ENCODE measurements around the gene COL10A1.
"Not testable (repeated sequence)": the region's sequence is repeated elsewhere in the genome, so short reads cannot be mapped to it uniquely, and the experiment has no call there.

COL10A1 gene

GRCh38 chr6:116120430-116120829 is 5.5 kb downstream of the COL10A1 start:
- no peak for DNase-seq (ENCODE audit: low read depth)

- DNase-seq (ENCODE audit: low read depth) = no peak
These were observed 7.3 kb downstream of the COL10A1 start for GRCh38 chr6:116118608-116119007.

- DNase-seq (ENCODE audit: low read depth) = no peak
These were observed 10.2 kb downstream of the COL10A1 start for GRCh38 chr6:116115781-116116180.

GRCh38 chr6:116113386-116113785 is 12.5 kb downstream of the COL10A1 start:
- DNase-seq (ENCODE audit: low read depth) = no peak

GRCh38 chr6:116111552-116112528 is 14.1 kb downstream of the COL10A1 start:
- no peak for DNase-seq (ENCODE audit: low read depth)

GRCh38 chr6:116108836-116109235 is 17.1 kb downstream of the COL10A1 start:
- no peak for DNase-seq (ENCODE audit: low read depth)

GRCh38 chr6:116106146-116106545 is 19.8 kb downstream of the COL10A1 start:
- DNase-seq (ENCODE audit: low read depth) = no peak

- no peak for DNase-seq (ENCODE audit: low read depth)
These were observed 20.7 kb downstream of the COL10A1 start for GRCh38 chr6:116105247-116105646.

- DNase-seq (ENCODE audit: low read depth) = no peak
These were observed 21.3 kb downstream of the COL10A1 start for GRCh38 chr6:116104636-116105035.

GRCh38 chr6:116102873-116103272 is 23.1 kb downstream of the COL10A1 start:
- DNase-seq (ENCODE audit: low read depth) = no peak

- no peak for DNase-seq (ENCODE audit: low read depth)
These were observed 24.1 kb downstream of the COL10A1 start for GRCh38 chr6:116101790-116102189.

- no peak for DNase-seq (ENCODE audit: low read depth)
These were observed 24.6 kb downstream of the COL10A1 start for GRCh38 chr6:116101302-116101718.

GRCh38 chr6:116100419-116101301 is 25.3 kb downstream of the COL10A1 start, which contains the start of gene NT5DC1:
Gene NT5DC1 (plus strand): TSS chr6:116100853. CDS start chr6:116100931, 78 bp downstream.
- DNase-seq (ENCODE audit: low read depth) = peak; percentile 77

- DNase-seq (ENCODE audit: low read depth) = no peak
These were observed 26.9 kb downstream of the COL10A1 start for GRCh38 chr6:116099036-116099435.

GRCh38 chr6:116096979-116097816 is 28.7 kb downstream of the COL10A1 start:
- no peak for DNase-seq (ENCODE audit: low read depth)

GRCh38 chr6:116096048-116096759 is 29.7 kb downstream of the COL10A1 start:
- DNase-seq (ENCODE audit: low read depth) = not testable (repeated sequence)

GRCh38 chr6:116094041-116094440 is 31.9 kb downstream of the COL10A1 start:
- DNase-seq (ENCODE audit: low read depth) = no peak

- no peak for DNase-seq (ENCODE audit: low read depth)
These were observed 35.7 kb downstream of the COL10A1 start for GRCh38 chr6:116090251-116090650.

- no peak for DNase-seq (ENCODE audit: low read depth)
These were observed 37.0 kb downstream of the COL10A1 start for GRCh38 chr6:116088946-116089345.

- DNase-seq (ENCODE audit: low read depth) = no peak
These were observed 38.4 kb downstream of the COL10A1 start for GRCh38 chr6:116087437-116088027.

- DNase-seq (ENCODE audit: low read depth) = no peak
These were observed 41.6 kb downstream of the COL10A1 start for GRCh38 chr6:116084284-116084683.

Measured in activated T-cell treated with anti-CD3 and anti-CD28 coated beads for 1 hour (primary cell).